Brain microvascular endothelial cell (primary cell): ENCODE results near the gene SH3TC2.

Experiments used
- DNase-seq: peaks from one replicate; pipeline ENCODE4 v3.0.0-alpha.2; 2020
- H3K27ac ChIP-seq: fragments of 250-450 bp; sonication (Bioruptor Pico); 2 replicates; pipeline ENCODE4 v1.5.1; 2020; ENCODE audit warnings: mild to moderate bottlenecking, moderate library complexity
- H3K27me3 ChIP-seq: fragments of 250-450 bp; sonication (Bioruptor Pico); replicated peaks from 2 replicates; pipeline ENCODE4 v1.5.1; 2020; ENCODE audit warnings: mild to moderate bottlenecking
- H3K36me3 ChIP-seq: fragments of 250-450 bp; sonication (Bioruptor Pico); replicated peaks from 2 replicates; pipeline ENCODE4 v1.5.1; 2020; ENCODE audit warnings: mild to moderate bottlenecking
- H3K4me3 ChIP-seq: 2 replicates; pipeline ENCODE4 v1.5.1; 2011; ENCODE audit warnings: low read depth, mild to moderate bottlenecking, control low read depth, low read length, moderate library complexity
- CTCF ChIP-seq: IDR thresholded peaks from 2 replicates; pipeline ENCODE4 v1.5.1; 2011; ENCODE audit warnings: low read depth, mild to moderate bottlenecking, moderate library complexity, low read length, control low read depth, inconsistent platforms; ENCODE audit errors: missing control alignments
- in situ Hi-C: cut with HindIII; loops from 2 replicates; pipeline ENCODE4 v1.10.0; 2017; ENCODE audit warnings: low sequenced_read_pairs, low pct_ligation_motif_present

Gene SH3TC2

DNA sequence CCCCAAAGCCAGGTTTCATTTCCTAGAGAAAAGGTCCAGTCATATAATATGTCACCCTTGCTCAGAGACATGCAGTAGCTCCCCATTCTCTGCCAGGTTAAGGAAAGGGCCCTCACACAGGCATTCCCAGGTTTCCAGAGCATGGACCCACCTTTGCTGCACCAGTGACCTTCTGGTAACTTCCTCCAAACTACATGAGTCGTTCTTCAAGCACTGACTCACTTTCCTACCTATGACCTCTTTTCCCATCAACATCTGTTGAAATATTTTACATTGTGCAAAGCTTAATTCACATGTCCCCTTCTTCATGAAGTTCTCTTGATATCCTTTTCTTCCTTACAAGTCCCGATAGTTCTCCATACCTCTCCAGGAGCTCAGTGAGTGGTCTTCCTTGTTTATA, 25.9 kb downstream of the SH3TC2 start:
- H3K27me3 ChIP-seq, result no peaks in the 10 kb centered on the region
- TF ChIP-seq CTCF, result no peak
- H3K36me3 ChIP-seq, result no peaks in the 10 kb centered on the region
- H3K4me3 ChIP-seq, result no peak overlapping the region
- no peak overlapping the region for H3K27ac ChIP-seq
- in situ Hi-C loops, result no loop called here
- no peak for DNase-seq

DNA sequence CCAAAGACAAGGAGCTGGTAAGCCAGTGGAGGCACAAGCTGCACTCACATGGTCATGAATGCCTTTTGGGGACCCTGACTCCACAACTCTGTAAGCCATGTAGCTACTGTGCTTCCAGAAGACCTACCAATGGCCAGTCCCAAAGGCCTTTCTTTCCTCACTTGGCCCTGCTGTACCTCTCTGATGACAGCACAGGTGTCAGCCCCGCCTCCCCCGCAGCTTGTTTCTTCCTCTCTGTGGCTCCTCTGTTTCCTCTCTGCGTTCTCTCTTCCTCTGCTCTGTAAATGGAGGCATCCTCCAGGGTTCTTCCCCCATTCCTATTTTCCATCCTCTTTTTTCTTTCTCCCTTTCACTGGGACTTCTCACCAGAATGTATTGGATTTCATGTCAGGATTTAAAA, 26.7 kb downstream of the SH3TC2 start:
- TF ChIP-seq CTCF, result no peak
- H3K36me3 ChIP-seq, result no peaks in the 10 kb centered on the region
- DNase-seq, result no peak
- in situ Hi-C loops, result no loop called here
- no peaks in the 10 kb centered on the region for H3K27me3 ChIP-seq
- no peak overlapping the region for H3K4me3 ChIP-seq
- H3K27ac ChIP-seq, result no peak overlapping the region

DNA sequence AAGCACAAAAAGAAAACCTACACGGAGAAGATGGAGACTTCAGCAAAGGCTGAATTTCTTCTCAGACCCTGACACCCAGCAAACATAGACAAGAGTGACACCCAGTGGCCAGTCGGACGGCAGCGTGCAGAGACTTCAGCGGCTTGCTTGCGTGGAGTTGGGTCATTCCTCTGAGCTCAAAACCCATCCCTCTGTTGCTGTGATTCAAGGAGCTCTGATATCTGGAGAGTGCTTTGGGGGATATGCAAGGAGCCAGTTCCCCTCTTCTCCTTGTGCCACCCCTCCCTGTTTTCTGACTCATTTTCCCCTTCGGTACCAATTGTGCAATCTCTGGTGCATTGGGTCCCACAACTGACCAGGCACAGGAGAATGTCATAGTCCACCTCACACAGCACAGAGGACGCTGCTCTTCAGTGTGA, 27.5 kb downstream of the SH3TC2 start:
- peak; percentile 78 for DNase-seq
- peak; percentile 95 for TF ChIP-seq CTCF
- Histone ChIP-seq H3K4me3 (no peak overlapping the region), H3K27me3 (no peaks in the 10 kb centered on the region), H3K36me3 (no peaks in the 10 kb centered on the region), H3K27ac (no peak overlapping the region)
- in situ Hi-C loops, result no loop called here

- Histone ChIP-seq H3K27ac (no peak overlapping the region), H3K27me3 (no peaks in the 10 kb centered on the region), H3K36me3 (no peaks in the 10 kb centered on the region), H3K4me3 (no peak overlapping the region)
- TF ChIP-seq CTCF, result no peak
- no peak for DNase-seq
- in situ Hi-C loops, result no loop called here
Measured at GRCh38 chr5:149030838-149031397, 31.9 kb downstream of the SH3TC2 start.

DNA sequence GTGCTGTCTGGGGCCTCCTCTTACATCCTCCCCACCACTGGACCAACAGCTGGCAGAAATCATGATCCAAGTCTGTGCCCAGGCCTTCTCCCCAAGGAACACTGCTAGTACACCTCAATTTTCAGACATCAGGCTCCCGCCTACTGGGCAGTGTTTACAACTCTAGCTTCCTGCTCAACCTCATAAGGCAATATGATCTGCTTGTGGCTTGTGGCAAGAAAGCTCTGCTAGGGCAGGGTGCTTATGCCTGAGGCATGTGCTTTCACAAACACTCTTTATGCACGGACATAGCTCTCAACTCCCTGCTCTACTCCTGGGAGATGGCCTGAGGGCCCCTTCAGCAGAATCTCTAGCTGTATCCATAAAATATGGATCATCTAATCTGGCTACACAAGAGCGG, 32.5 kb downstream of the SH3TC2 start:
- no peaks in the 10 kb centered on the region for H3K27me3 ChIP-seq
- TF ChIP-seq CTCF, result no peak
- in situ Hi-C loops, result no loop called here
- no peak overlapping the region for H3K27ac ChIP-seq
- no peak overlapping the region for H3K4me3 ChIP-seq
- no peaks in the 10 kb centered on the region for H3K36me3 ChIP-seq
- DNase-seq, result peak; percentile 24

DNA sequence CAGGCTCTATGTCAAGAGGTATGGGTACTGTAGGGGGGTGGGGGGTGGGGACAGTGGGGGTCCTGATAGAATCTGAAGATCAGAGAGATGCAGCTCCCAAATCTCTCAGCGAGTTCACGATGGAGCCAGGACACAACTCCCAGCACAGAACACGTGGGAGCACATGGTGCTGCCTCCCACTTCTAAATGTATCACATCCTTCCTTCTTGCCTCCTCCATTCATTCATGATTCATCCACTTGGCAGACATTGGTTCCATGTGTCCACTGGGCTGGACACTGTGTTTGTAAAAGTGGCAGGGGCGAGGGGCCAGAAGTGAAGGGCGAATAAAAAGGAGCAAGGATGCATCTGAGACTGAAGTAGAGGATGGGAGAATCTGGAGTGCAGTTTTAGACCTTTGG, 33.9 kb downstream of the SH3TC2 start:
- H3K4me3 ChIP-seq, result no peak overlapping the region
- in situ Hi-C loops, result no loop called here
- no peaks in the 10 kb centered on the region for H3K36me3 ChIP-seq
- no peak overlapping the region for H3K27ac ChIP-seq
- TF ChIP-seq CTCF, result no peak
- DNase-seq, result no peak
- no peaks in the 10 kb centered on the region for H3K27me3 ChIP-seq
